Activated CD8-positive, alpha-beta memory T cell treated with anti-CD3 and anti-CD28 coated beads for 24 hours (primary cell): ENCODE measurements around the gene SS18L1.

ENCODE experiments used
- DNase-seq: peaks from one replicate; pipeline ENCODE4 v3.0.0-alpha.2; 2020

Gene SS18L1

DNA sequence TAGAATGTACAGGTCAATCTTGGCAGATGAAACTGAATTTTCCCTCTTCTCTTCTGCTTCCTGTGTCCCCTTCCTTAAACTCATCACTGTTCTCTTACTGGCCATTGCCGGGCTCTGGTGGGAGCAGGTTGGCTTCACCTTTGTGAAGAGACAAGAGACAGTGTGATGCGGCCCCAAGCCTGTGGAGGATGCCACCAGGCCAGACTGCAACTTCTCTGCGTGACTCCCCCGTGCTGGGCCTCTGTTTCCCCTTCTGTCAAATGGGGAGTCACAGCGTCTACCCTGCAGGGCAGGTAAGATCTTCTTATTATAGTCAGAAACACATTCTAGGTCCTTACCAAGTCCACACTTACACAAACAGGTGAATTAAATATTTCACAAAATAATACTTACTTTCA is 23.2 kb upstream of the SS18L1 start:
- no peak for DNase-seq

DNA sequence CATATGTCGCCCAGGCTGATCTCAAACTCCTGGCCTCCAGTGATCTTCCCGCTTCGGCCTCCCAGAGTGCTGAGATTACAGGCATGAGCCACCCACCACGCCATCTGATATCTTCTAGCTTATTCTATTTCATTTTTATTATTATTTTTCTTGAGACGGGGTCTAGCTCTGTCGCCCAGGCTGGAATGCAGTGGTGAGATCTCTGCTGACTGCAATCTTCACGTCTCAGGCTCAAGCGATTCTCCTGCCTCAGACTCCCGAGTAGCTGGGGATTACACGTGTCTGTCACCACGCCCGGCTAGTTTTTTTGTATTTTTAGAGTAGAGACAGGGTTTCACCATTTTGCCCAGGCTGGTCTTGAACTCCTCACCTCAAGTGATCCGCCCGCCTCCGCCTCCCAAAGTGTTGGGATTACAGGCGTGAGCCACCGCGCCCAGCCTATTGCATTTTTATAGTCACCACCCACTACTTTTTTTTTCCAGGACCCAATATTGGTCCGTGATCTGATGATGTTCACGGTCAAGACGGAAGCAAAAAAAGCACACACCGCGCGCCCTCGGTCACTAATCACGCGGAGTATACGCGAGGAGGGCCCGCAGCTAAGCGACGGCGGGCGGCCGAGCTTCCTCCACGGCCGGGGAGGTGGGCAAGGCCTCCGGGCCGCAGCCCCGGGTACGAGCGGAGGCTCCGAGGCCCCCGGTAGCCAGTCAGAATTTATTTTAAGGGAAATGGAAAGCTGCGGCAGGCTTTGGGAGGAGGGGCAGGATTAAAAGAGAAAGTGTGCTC is 22.4 kb upstream of the SS18L1 start:
- no peak for DNase-seq

DNA sequence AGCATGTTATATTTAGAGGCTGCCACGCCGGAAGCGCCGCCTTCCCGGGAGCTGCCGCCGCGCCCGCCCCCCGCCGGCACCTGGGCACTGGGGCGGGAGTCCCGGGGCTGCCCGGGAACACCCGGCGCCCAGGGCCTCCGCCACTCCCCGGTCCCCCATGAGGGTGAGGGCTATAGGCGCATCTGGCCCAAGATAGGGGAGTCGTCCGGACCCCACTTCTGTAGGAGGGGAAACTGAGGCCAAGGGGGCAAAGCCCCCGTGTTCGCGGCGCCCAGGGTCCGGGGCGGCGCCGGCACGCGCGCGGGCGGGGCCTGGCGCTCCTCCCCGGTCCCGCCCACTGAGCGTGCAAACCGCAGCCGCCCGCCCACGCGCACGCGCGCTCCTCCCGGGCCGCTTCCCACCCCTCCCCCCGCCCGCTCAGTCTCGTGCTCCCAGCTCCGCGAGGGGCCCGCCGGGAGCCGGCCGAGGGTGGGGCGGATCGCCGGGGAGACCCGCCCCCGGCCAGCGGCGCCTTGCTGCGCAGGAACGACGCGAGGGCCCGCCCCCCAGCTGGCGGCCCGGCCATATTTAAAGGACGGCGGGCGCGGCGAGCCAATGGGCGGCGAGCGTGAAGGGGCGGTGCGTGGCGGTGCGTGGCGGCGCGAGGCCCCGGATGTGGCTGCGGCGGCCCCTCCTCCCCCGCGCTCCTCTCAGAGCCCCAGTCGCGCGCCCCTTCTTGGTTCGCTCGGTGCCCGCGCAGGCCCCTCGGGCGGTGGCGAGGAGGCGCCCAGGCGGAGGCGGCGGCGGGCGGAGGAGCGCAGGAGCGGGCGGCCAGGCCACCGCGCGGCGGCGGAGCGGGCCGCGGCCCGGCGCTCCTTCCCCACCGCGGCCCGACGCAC is 21.6 kb upstream of the SS18L1 start, which contains the start of gene LSM14B:
Gene LSM14B, plus strand, starts transcription at position 700 of the 878 bp plus-strand sequence. CDS start 192 bp downstream, outside the sequence.
- peak; percentile 99 for DNase-seq

DNA sequence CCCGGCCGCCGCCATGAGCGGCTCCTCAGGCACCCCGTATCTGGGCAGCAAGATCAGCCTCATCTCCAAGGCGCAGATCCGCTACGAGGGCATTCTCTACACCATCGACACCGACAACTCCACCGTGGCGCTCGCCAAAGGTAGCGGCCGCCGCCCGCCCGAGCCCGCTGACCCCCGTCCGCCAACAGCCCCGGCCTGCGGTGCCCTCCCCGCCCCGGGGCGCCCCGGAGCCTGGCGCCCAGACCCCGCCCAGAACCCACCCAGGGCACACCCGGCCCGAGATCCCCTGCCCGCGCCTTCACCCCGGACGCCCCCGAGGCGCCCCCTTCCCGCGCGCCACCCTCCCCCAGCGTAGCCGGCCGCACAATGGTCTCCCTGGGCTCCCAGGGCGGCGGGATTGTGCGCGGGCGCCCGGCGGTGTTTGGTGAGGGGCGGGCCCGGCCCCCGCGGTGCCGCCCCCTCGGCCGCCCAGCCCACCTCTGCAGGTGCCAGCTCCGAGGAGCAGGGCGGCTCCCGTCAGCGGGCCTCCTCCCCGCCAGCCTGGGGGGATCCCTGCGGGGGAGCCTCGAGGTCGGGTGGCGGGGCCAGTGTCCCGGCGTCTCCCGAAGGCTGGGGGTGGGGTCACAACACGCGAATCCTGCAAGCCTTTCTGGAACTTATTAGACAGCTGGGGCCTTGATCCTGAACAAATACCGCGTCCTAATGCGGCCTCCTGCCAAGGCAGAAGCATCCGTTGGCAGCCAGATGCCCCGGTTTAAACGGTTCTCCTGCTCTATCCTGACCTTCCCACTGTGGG is 20.7 kb upstream of the SS18L1 start:
- peak; percentile 75 for DNase-seq

DNA sequence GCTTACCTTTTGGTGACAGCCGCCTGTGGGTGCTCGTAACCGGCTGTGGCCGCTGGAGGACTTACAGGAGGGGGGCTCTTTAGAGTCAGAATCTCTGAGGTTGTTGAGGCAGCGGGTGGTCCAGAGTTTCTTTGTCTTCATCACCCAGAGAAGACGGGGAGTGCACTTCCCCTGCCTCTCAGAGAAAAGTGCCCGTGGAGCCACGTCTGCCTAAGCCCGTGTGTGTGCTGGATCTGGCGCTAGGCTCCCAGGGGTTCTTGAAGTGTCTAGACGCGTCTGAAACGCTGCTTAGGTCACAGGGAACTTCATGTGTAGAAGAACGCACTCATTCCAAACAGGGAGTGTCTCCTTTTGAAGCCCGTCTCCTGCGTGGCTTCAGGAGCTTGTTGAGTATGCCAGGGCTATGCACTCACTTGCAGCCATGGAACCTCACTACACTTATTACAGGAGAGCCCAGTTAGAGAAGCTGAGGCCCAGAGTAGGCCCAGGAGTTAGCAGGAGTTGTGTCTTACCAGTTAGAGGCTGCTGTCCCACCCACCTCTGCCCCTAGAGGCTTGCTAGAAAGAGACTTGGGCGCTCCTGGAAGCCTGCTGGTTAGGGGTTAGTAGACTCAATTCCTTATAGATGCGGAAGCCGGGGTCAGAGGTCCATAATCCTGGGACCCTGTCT is 20.0 kb upstream of the SS18L1 start:
- DNase-seq = no peak

DNA sequence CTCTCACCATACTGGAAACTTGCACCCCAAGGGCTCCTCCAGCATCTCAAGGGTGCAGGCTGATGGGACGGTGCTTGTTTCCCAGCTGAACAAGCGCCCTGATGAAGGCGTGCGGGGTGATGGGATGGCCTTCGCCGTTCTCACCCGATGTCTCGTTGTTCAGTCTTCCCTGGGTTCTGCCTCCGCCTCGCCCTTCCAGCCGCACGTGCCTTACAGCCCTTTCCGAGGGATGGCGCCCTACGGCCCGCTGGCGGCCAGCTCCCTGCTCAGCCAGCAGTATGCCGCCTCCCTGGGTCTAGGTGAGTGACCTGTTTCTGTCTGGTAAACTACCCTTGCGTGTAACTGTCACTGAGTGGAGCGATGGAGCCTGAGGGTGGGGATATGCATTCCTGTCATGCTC is 17.4 kb upstream of the SS18L1 start:
- no peak for DNase-seq

DNA sequence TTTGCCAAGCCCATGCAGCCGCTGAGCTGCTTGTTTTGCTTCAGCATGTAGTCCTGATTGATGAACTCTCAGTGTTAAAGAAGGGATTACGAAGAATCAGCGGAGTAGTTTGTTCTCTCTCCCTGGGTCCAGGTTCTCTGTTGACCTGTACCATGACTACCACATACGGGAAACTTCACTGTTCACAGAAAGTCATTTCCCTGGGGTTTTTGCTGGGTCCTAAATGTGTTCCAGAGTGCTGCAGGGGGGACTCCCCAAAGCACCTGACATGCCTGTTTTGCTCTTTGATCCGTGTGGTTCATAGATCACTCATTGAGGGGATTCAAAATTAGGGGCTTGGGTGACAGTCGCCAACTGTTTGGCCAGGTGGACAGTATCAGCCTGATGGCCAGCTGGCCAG is 15.8 kb upstream of the SS18L1 start:
- no peak for DNase-seq

DNA sequence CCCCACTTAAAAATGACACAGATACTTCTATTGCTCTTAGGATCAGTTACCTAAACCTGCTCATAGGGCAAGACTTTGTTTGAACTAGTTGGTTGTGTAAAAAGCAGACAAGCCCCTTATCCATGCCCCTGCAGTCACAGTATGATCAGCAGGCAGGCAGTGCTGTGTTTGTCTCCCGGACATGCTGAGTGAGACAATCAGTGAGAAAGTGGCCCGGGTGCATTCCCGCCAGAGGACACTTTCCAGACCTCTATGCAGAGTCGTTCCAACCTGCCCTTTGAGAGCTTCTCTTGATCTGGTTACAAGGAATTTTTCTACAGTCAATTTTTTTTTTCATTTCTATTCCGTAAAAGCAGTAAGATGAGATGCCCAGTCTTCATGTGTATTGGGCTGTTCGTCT is 15.1 kb upstream of the SS18L1 start:
- DNase-seq = no peak

DNA sequence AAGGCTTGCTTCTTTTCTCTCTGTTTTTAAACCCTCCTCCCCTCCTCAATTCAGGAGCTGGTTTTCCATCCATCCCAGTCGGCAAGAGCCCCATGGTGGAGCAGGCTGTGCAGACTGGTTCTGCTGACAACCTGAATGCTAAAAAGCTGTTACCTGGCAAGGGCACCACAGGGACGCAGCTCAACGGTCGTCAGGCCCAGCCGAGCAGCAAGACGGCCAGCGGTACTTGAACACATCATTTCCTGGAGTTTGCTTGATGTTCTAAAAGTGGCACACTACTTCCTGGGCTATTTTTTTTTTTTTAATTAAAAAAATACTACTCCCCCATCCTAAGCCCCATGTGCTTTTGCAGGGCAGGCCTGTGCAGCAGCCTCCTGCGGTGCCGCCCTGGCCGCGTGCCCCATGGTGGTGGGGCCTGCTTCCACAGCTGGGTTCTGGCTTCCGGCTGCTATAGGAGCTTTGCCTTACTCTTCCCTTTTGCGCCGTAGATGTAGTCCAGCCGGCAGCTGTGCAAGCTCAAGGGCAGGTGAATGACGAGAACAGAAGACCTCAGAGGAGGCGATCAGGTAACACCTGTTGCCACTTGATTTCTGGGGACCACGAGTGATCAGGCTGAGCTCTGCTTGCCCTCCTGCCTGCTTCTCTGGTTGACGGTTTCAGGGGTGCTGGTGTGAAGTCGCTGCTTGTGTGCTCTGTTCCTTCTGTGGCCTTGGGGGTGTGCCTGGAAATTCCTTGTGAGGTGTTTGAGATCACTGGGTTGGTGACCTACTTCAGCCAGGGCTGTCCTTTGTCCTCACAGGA is 13.6 kb upstream of the SS18L1 start:
- DNase-seq = no peak

DNA sequence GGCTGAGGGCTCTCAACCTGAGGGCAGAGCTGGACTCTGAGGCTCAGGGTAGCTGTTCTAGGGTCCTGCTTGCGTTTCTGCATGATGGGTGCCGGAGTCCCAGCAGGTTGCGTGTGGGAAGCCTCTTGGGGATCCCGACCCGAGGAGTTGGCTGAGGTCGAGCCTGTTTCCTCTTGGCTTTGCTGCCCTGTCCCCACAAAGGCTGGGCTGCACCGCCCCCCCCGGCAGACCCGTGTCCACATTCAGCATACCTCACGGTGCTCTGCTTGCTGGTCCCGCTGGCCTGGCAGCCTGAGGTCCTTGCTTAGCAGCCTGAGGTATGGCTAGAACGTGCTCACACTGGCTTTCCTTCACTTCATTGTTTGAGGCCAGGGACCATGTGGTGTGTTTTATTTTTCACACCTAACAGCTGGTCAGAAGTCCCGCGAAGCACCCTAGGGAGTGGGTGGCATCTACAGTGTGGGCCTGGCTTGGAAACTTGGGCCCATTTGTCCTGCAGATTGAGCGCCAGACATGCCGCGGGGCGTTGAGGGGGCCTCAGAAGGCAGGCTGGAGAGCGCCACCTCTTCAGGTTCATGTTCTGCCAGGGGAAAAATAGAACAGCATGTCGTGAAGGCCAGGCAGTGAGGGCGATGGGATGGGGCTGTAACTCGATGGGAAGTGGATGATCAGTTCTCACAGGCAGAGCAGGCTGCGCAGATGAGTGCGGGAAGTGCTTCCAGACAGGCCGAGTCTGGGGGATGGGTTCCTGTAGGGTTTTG is 11.8 kb upstream of the SS18L1 start:
- no peak for DNase-seq

DNA sequence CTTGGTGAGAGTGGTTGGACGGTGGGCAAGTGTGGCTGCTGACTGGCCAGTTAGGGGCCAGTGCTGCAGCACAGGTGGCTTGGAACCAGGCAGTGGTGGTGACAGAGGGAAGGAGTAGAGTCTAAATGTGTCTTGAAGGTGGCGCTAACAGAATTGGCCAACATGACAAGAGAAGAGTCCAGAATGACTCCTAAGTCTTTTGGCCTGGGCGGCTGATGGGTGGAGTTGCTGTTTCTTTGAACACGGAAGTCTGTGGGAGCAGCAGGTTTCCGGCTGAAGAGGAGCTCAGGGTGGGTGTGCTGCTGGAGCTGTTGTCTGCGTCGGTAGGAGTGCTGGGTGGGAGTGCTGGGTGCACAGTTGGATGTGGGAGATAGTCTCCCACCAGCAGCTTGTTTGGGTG is 11.1 kb upstream of the SS18L1 start:
- no peak for DNase-seq

DNA sequence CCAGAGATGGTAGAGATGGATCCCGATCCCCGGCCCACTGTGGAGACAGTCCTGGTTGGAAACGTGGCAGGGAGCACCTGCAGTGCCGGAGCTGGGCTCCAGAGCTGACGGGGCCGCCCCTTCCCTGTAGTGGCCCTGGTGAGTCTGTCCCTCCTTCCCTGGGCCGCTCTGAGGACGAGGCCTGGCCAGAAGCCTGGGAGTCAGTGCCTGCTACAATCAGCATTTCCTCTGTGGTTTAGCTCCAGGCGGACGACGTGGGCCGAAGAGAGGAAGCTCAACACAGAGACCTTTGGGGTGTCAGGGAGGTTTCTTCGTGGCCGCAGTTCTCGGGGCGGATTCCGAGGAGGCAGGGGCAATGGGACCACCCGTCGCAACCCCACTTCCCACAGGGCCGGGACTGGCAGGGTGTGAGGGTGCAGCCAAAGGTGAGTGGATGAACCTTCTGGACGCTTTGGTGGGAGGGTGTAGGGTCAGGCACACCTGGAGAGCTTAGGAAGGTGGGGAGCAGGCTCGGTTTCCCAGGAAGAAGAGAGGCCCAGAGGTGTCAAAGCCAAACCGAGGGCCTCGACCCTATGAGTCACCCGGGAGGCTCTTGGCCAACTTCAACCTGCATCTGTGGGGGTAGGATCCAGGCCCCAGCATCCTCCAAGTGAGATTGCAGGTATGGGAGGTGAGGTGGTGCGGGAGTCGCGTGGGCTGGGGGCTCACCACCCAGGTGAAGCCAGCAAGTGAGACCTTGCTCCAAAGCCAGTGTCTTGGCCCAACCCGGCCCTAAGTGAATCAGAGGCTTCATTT is 10.3 kb upstream of the SS18L1 start:
- DNase-seq = no peak

DNA sequence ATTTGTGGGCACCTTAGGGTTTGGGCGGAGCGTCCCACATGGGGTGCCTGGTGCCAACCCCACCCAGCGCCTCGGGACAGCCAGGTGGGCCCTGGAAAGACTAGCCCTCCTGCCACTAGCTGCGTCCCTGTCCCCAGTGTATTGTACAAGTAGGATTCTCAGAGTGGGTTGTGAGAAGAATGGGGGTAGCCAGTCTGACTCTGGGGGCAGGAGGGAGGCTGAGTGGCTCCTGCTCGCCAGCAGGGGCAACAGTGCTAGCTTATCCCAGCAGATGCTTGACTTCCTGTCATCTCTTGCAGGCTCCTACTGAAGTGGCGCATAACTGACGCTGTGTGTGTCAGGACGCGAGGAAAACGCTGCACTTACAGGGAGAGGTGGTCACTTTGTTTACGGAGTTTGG is 9.7 kb upstream of the SS18L1 start:
- DNase-seq = no peak

DNA sequence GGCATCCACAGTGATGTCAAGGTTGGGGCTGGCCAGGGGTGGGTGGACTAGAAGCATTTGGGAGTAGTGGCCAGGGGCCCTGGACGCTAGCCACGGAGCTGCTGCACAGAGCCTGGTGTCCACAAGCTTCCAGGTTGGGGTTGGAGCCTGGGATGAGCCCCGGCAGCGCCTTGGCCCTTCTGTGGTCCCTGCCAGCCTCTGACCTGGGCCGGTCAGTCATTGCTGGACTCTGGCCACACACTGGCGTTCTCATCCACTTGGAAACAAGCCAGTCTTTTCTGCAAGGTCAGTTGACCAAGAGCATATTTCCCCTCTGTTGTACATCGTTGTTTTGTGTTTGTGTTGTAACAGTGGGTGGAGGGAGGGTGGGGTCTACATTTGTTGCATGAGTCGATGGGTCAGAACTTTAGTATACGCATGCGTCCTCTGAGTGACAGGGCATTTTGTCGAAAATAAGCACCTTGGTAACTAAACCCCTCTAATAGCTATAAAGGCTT is 8.8 kb upstream of the SS18L1 start:
- no peak for DNase-seq

DNA sequence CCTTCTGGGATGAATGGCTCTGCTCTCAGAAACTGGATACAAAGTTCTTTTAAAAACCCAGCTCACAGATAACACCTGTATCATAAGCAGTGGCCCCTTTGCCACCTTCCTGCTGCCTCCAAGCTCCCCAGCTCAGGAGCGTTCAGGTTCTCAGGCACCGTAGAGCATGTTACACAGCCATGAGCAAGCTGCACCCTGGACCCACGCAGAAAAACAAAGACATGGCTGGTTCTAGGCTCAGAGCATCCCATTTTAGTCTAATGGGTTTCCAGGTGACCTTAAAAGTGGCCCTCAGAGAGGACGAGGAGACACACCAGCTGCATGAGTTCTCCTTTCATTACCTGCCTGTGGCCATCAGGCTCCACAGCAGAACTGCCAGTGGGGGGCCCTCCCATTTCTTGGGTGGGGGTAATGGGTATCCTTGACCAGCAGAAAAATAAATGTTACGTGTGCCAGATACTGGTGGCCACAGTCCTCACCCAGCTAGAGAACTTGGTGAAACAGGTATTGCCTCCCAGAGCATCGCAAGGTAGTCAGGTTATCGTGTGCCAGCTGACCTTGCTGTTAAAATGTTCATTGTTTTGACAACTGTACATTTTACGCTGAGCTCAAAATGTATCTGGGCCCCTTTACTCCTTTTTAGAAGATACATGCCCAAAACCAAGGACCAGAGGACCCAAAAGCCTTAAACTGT is 7.8 kb upstream of the SS18L1 start:
- DNase-seq = no peak

DNA sequence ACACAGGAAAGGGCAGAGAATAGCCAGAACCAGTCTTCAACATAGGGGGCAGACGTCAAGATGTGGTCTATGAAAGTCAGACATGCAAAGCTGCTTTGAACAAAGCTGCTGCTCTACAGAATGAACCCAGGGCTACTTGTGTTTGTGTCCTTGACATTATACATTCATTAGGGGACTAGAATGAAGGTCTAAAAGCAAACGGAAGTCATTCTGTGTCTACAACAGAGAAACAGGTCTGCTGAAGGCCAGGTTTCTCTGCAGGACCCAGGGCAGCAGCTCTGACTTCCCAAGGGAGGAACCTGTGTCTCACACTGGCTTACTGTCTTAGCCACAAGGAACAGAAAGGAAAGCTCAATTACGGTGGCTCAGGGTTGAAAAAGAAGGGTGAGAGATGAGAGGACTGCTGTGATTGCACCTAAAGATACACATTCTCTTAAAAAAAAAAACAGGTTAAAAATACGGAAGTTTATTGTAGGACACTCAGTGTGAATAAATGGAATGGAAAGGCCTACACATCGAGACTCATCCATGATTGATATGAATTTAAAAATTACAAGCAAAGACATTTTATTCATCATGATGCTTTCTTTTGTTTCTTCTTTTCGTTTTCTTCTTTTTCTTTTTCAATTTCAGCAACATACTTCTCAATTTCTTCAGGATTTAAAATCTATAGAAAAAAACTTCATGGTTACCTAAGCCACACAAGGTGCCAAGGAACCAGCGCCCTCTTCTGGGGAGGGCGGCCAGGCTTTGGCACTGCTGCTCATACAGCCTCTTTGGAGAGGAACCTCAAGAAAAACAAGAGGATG is 7.1 kb upstream of the SS18L1 start:
- peak; percentile 79 for DNase-seq

DNA sequence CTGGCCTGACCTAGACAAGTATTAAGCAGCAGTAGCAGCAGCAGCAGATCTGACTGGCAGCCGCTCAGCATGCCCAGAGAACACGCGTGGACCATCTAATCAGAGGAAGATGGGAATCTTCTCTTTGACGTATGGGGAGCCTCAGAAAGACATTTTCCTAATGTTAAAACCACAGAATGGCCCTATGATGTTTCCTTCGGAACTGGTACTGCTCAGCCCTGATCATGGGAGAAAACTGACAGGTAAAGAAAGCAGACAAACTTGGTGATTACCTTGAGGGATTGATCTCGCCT is 6.5 kb upstream of the SS18L1 start:
- DNase-seq = no peak

DNA sequence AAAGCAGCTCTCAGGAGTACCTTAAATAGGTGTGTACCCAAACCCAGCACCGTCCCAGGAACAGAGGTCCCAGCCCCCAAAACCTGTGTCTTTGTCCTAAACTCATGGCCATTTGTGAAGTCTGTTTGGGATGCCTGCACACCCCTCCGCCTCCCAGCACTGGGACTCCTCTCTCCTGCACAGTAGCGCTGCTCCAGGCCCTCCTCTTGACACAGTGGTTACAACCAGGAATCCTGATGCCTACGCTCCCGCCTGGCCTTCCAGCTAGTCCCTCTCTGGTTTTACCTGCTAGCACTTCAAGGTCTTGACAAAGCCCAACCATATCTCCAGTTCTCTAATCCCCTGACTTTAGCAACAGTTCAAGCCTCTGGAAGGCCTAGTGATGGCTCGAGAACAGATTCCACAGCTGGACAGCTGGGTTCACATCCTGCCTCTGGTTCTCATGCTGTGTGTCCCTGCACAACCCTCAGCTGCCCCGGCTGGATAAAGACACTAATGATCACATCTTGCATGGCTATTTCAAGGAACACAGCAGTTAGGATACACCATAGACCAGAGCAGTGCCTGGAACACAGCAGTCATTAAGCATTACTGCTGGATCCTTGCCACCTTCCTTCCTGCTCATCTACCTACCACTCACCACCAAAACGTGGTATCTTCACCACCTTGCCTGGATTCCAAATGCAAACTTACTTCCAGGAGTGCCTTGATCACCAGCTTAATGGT is 5.9 kb upstream of the SS18L1 start:
- no peak for DNase-seq
